Muscle of arm (tissue), 12 donors: ENCODE data around the gene SETD1B. TPM values are rescaled to one million over a fixed set of nuclear protein-coding genes. Genes with fewer than 3 reads are reported as not detected.
"Not testable (repeated sequence)": the region's sequence is repeated elsewhere in the genome, so short reads cannot be mapped to it uniquely, and the experiment has no call there.

ENCODE experiments used
- DNase-seq: peaks from one replicate; pipeline ENCODE4 v3.0.0-alpha.2; 2013
- polyA plus RNA-seq, 12 donors: library from polyadenylated mRNA; unstranded; fragments of 120-200 nt; gene quantifications; one replicate each; pipeline ENCODE4 v1.2.1, GENCODE V29; 2013; ENCODE audit not compliant: insufficient read length in 12 of 12

Gene SETD1B
- polyA plus RNA-seq, 12 donors = 6.7 to 20.2 (median 8.1) TPM; not detected in 1

GRCh38 chr12:121779422-121779895 lies 24.4 kb upstream of the SETD1B start:
- no peak for DNase-seq

GRCh38 chr12:121780429-121780828 lies 23.4 kb upstream of the SETD1B start:
- no peak for DNase-seq

- no peak for DNase-seq
Measured at GRCh38 chr12:121781484-121781997, 22.3 kb upstream of the SETD1B start.

GRCh38 chr12:121781998-121782979 lies 21.5 kb upstream of the SETD1B start:
- no peak for DNase-seq

- DNase-seq = no peak
Measured at GRCh38 chr12:121783766-121784165, 20.0 kb upstream of the SETD1B start.

- no peak for DNase-seq
Measured at GRCh38 chr12:121784460-121784859, 19.3 kb upstream of the SETD1B start.

GRCh38 chr12:121786440-121786825 lies 17.4 kb upstream of the SETD1B start:
- no peak for DNase-seq

GRCh38 chr12:121787063-121788025 lies 16.5 kb upstream of the SETD1B start:
- DNase-seq = no peak

GRCh38 chr12:121788176-121788818 lies 15.5 kb upstream of the SETD1B start:
- no peak for DNase-seq

- DNase-seq = no peak
Measured at GRCh38 chr12:121789233-121789781, 14.5 kb upstream of the SETD1B start.

- no peak for DNase-seq
Measured at GRCh38 chr12:121789800-121790728, 13.7 kb upstream of the SETD1B start.

GRCh38 chr12:121790785-121791184 lies 13.0 kb upstream of the SETD1B start:
- DNase-seq = not testable (repeated sequence)

- no peak for DNase-seq
Measured at GRCh38 chr12:121791671-121792551, 11.9 kb upstream of the SETD1B start.

- no peak for DNase-seq
Measured at GRCh38 chr12:121792607-121793439, 11.0 kb upstream of the SETD1B start.

GRCh38 chr12:121793440-121793837 lies 10.4 kb upstream of the SETD1B start, which contains the start of gene RHOF:
TSS of gene RHOF (minus strand) at chr12:121793688. CDS start at chr12:121793633, 55 bp downstream.
- DNase-seq = no peak

- DNase-seq = peak; percentile 91
Measured at GRCh38 chr12:121793838-121794533, 9.8 kb upstream of the SETD1B start.

- DNase-seq = no peak
Measured at GRCh38 chr12:121794534-121795033, 9.2 kb upstream of the SETD1B start.
